Effector CD8-positive, alpha-beta T cell (primary cell): Measurements from ENCODE around the gene SRPK1.
"Not testable (repeated sequence)": the region's sequence is repeated elsewhere in the genome, so short reads cannot be mapped to it uniquely, and the experiment has no call there.

Experiments
- DNase-seq: peaks from one replicate; lab custom pipeline; 2025; lab: John Stamatoyannopoulos, UW

The SRPK1 gene

DNA sequence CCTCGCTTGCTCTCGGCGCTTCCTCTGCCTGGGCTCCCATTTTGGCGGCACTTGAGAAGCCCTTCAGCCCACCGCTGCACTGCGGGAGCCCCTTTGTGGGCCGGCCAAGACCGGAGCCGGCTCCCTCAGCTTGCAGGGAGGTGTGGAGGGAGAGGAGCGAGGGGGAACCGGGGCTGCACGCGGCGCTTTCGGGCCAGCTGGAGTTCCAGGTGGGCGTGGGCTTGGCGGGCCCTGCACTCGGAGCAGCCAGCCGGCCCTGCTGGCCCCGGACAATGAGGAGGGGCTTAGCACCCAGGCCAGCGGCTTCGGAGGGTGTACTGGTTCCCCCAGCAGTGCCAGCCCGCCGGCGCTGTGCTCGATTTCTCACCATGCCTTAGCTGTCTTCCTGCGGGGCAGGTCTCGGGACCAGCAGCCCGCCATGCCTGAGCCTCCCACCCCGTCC lies 10.2 kb upstream of the SRPK1 start:
- no peak for DNase-seq

DNA sequence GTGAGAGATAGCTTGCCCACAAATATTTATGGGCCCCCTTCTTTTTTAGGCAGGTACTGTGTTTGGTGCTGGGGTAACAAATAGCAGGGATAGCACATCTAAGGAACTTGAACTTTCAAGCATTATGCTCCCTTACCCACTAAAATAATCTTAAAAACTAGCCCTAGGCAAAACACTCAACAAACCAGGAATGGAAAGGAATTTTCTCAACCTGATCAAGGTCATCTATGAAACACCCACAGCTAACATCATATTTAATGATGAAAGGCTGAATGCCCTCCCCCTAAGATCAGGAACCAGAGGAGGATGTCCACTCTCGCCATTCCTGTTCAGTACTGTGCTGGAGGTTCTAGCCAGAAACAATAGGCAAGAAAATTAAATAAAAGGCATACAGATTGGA lies 8.7 kb upstream of the SRPK1 start:
- no peak for DNase-seq

DNA sequence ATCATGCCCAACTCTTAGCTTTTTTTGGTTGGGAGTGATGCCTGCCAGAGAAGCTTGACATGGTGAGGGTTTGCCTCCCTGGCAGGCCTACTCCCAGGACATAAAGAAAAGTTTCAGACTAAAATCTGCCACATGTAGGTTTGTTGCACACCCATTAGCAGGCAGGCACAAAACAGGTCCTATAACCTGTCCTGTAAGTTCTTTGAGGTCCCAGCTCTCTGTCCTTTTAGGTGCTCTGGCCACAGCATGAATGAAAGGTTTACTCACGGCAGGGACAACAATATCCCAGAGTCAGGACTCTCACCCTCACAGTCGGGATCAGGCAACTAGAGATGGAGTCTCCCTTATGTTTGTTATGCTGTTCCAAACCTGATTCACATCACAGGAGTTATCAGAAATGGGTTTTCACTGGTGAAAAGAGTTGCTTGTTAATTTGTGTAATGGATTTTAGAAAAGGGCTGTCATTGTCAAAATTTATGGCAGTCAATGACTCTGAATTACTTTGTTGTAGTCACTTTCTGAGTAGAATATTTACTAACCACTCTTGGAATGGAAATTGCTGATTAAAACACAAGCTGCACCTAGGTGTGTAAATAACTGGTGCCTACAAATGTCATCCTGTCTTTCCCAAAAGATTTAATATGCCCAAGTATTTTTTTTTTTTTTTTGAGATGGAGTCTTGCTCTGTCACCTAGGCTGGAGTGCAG lies 5.8 kb upstream of the SRPK1 start:
- no peak for DNase-seq

DNA sequence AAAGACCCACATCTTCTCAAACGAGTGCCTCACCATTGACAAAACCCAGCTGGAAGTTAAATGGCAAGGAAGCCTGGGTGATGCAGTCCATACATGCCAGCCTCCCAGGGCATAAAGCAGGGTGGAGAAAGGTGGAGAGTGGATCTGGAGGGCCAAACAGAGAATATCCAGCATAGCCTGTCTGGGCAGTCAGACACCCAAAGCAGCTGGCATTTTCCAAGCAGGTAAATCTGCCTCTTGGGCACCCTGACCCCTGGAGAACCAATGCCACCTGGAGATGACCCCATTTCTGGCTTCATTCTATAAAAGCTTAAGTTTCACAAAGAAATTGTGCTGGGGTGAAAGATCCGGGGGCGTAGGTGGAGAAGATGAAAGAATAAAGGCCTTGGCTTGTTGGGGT lies 5.1 kb upstream of the SRPK1 start:
- DNase-seq = no peak

DNA sequence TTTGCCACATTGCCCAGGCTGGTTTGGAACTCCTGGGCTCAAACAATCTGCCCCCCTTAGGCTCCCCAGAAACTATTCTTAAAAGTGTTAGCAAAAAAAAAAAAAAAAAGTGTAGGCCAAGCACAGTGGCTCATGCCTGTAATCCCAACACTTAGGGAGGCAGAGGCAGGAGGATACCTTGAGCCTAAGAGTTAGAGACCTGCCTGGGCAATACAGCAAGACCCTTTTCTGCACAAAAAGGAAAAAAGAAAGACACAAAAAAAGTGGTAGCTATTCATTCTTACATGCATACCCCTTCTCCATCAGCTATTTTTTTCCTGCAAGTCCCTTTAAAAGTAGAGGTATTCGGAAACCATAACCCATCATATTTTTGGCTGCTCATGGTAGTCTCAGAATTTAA lies 3.2 kb upstream of the SRPK1 start:
- DNase-seq = no peak

DNA sequence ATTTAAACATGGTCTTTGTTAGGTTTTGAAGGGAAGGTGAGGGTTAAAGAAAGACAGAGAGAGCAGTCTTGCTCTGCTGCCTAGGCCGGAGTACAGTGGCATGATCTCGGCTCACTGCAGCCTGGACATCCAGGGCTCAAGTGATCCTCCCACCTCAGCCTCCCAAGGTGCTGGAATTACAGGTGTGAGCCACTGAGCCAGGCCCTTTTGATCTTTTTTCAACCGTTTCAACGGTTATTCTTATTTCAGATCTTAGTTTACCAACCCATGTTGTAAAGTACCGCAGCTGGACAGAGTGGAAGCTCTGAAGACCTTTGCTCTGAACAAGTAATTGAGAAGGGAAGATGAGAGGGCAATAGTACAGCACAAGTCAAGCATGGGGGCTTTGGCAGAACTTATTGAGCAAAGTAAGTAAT lies 1.2 kb upstream of the SRPK1 start:
- no peak for DNase-seq

DNA sequence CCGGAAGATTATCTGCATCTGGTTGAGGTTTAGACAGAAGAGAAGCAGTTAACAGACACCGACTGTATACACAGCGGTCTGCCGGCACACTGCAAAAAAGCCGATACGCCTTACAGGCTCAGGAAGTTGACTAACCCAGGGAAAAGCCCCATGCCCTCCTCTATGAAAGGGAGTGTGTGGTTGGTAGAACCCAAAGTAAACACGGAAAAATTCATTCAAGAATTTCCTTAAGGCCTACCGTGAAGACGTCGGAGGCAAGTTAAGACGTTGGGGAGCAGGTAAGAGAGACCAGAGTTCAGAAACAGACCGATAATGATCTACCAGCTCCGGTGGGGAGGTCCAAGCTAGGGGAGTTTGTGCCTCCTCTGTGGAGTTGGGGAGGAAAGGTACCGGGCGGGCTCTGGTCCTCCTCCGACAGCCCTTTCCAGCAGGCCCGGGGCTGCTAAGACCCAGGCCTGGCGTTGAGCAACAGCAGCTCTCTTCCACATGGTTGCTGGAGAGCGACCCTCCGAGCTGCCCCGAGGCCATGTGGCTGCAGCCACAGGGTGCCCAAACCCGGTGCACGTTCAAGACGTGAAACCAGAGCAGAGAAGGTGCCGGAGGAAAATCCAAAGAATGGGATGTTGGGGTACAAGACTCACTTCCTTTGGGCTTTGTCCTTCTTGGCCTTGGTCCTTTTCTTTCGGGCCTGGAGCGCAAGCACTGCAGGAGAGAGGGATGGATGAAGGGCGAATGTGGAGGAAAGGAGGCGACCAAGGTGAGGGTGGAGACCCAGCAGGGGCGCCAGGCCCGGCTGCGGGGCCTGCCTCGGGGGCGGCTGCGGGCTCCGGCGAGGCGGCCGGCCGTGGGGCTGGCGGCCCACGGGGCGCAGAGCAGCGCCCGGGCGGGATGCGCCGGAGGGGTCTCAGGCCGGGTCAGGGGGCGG lies 809 bp downstream of the SRPK1 start:
- DNase-seq = peak; percentile 24

DNA sequence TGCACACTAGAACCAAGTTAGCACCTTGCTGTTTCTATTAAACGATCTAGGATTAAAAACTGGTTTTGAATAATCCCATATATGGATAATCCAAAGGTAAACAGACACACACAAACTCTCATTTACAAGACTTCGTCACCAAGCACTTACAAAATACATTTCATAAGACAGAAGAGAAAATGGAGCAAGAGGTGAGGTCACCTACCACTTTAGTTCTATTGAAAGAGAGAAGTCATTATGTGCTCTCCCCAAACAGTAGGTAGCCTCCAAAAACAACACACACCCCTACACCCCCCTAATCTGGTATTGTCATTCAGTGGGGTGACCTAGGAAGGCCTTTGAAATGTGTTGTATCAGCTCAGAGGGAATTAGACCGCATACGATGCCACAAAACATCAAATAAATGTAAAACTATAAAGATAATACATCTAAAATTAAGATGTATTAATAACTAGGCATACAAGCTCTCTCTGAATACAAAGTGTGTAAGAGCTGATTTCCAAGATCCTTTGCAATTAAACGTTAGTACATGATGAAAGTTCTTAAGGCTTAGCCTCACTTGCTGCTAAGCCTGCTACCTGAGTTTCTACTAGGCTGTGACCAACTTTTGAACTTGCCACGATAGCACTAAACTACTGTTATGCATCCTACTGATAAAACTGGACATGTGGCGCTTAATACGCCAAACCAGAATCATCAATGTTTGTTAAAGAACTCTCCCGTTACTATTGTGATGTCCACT lies 1.6 kb downstream of the SRPK1 start:
- no peak for DNase-seq

DNA sequence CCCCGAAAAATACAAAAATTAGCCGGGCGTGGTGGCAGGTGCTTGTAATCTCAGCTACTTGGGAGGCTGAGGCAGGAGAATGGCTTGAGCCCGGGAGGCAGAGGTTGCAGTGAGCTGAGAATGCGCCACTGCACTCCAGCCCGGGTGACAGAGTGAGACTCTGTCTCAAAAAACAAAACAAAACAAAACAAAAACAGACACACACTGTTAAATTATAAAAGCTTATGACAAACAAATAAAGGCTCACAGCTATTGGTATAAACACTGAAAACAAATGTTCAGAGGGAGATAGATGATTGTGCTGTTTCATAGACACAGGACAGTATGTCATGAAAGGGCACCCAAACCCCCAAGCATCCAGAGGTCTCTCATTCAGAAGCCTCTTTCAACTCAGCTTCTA lies 4.0 kb downstream of the SRPK1 start:
- DNase-seq = not testable (repeated sequence)

DNA sequence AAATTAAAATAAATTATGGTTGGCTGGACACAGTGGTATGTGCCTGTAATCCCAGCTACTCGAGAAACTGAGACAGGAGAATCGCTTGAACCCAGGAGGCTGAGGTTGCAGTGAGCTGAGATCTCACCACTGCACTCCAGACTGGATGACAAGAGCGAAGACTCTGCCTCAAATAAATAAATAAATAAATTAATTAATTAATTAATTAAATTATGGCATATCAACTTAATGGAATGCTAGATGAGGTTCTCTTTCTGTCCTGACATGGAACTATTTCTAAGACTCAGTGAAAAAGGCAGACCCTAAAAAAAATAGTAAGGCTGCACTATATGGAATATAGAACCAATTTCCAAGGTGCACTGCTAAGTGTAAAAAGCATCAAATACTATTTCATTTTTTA lies 4.8 kb downstream of the SRPK1 start:
- no peak for DNase-seq

DNA sequence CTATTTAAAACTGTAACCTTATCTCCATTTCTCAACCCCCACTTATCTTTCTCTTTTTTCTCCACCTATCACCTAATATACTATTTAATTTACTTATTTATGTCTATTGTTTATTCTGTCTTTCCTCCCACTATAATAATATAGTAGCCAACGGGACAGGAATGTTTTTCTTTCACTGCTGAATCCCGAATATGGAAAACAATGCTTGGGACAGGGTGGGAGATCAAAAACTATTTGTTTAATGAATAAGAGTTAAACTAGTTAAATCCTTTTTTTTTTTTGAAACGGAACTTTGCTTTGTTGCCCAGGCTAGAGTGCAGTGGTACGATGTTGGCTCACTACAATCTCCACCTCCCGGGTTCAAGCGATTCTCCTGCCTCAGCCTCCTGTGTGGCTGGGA lies 6.4 kb downstream of the SRPK1 start:
- no peak for DNase-seq

DNA sequence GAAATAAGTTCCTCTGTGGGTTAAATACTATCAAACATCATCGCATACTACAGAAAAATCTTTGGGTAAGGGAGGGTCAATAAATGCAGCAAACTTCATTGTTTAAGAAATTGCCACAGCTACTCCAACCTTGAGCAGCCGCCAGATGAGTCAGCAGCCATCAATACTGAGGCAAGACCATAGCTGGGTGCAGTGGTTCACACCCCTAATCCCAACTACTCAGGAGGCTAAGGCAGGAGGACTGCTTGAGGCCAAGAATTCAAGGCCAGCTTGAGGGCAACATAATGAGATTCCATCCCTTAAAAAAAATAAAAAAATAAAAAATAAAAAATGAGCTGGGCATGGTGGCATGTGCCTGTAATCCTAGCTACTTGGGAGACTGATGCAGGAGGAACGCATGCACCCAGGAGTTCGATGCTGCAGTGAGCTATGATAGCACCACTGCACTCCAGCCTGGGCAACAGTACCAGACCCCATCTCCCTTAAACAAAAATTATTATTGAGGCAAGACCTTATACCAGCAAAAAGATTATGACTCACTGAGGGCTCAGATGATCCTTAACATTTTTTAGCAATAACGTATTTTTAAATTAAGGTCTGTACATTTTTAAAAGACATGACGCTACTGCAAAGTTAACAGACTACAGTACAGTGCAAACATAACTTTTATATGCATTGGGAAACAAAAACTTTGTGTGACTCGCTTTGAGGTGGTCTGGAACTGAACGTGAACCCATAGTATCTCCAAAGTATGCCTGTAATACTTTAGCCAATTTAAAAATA lies 8.8 kb downstream of the SRPK1 start:
- no peak for DNase-seq

DNA sequence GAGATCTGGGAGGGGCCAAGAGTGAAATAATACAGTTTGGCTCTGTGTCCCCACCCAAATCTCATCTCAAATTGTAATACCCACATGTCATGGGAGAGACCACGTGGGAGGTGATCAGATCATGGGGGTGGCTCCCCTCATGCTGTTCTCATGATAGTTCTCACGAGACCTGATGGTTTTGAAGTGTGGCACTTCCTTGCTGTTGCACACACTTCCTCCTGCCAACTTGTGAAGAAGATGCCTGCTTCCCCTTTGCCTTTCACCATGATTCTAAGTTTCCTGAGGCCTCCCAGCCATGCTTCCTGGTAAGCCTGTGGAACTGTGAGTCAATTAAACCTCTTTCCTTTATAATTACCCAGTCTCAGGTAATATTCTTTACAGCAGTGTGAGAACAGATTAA lies 11.3 kb downstream of the SRPK1 start:
- DNase-seq = not testable (repeated sequence)

DNA sequence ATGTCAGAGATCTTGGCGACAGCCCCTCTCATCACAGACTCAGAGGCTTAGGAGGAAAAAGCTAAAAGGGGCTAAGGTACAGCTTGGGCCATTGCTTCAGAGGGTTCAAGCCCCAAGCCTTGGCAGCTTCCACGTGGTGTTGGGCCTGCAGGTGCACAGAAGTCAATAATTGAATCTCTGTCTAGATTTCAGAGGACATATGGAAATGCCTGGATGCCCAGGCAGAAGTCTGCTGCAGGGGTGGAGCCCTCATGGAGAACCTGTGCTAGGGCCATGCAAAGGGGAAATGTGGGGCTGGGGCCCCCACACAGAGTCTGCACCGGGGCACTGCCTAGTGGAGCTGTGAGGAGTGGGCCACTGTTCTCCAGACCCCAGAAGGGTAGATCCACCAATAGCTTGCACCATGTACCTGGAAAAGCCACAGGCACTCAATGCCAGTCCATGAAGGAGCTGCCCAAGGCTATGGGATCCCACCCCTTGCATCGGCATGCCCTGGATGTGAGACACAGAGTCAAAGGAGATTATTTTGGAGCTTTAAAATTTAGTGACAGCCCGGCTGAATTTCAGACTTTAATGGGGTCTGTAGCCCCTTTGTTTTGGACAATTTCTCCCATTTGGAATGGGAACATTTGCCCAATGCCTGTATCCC lies 12.0 kb downstream of the SRPK1 start:
- not testable (repeated sequence) for DNase-seq

DNA sequence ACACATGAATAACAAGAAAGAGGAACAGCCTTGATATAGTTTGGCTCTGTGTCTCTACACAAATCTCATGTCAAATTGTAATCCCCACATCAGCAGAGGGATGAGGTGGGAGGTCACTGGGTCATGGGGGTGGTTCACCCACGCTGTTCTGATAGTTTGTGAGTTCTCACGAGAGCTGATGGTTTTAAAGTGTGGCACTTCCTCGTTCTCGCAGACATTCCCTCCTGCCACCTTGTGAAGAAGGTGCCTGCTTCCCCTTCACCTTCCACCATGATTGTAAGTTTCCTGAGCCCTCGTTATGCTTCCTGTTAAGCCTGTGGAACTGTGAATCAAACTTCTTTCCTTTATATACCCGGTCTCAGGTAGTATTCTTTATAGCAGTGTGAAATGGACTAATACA lies 13.1 kb downstream of the SRPK1 start:
- no peak for DNase-seq

DNA sequence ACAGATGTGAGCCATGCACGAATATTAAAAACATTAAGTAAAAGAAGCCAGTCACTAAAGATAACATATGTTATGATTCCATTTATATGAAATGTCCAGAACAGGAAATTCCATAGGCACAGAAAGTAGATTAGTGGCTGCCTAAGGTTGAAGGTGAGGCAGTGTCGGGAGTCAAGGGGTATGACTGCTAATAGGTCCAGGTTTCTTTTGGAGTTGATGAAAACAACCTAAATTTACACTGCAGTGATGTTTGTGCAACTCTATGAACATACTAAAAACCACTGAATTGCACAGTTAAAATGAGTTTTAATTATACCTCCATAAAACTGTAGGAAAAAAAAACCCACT lies 14.4 kb downstream of the SRPK1 start:
- no peak for DNase-seq

DNA sequence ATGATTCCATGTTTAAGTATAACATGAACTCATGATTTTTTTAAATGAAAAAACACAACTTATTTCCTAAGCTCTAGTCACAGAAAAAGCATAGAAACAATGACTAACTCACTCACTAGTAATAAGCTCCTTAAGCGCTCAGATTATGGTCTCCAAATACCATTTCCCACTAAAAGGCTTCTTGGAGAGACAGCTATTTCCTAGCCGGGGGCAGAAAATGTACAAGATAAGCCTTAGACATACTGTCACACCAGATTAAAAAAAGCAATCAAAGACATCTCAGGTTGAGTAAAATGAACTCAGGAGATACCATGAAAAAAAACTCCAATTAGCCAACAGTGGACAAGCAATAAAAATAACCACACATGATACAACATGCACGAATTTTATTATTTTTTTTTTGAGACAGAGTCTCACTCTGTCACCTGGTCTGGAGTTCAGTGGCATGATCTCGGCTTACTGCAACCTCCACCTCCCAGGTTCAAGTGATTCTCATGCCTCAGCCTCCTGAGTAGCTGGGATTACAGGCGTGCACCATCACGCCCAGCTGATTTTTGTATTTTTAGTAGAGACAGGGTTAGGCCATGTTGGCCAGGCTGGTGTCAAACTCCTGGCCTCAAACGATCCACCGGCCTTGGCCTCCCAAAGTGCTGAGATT lies 14.9 kb downstream of the SRPK1 start:
- DNase-seq = no peak

DNA sequence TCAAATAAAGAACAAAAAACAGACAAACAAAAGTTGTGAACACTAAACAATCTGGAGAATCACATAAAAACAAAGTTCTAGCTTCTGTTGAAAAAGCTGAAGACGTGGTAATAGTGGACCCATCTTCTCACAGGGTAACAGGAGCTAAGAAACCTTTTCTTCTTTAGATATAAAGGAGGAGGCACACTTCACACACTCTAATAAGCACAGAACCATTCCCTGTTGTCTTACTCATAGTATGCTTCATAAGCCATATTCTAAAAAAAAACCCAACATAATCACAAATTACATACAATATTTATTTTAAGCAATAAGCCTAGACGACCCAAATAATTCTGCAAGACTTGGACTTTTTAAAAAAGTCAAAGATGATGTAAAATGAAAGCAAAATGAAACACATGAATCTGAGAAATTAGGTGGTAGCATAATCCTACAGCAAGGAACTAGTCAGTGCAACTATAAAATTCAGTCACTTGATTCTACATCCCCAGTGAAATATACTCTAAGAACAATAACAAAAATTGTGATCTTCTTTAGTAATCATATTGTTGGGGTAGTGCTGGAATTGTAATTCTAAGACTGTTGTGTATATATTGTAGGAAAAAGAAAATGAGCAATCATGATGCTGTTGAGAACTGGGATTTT lies 15.6 kb downstream of the SRPK1 start:
- DNase-seq = no peak

DNA sequence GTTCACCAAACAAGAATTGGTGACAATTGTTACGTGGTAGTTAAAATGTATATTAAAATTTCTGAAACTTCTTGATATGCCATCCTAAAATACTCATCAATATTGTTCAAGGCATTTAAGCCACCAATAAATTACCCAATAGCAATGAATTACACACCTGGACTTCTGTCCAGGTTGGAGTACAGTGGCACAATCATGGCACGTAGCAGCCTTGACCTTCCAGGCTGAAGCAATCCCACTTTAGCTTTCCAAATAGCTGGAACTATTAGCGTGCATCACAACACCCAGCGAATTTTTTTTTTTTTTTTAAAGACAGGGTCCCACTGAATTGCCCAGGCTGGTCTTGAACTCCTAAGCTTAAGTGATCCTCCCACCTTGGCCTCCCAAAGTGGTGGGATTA lies 17.2 kb downstream of the SRPK1 start:
- no peak for DNase-seq

DNA sequence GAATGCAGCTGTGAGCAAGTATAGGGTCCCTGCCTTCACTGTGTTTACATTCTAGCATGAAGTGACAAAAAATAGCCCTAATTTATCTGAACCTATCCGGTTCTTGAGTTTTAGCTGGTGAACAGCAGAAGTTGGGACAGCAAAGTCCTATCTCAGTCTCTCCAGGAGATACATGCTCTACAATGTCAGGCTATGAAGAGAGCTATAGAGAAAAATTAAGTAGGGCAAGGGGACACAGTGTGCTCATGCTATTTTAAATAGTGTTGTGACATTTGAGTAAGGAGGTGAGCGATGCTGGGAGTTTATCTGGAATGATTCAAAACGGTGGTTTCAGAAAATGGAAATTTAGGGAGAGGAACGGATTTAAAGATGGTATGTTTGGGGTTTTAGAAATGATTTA lies 20.4 kb downstream of the SRPK1 start:
- no peak for DNase-seq
